ENCODE data around the gene OR4D5.

The OR4D5 gene

GRCh38 chr11:123939317-123939716, at the start of gene OR4D5:
Gene OR4D5, plus strand, starts transcription at chr11:123939617. Its CDS starts 0 bp downstream, at chr11:123939617.
- no peak for DNase-seq (ENCODE audit: low read depth in 2 of 3, low spot score in 1 of 3)

GRCh38 chr11:123892031-123892430, 47.4 kb upstream of the OR4D5 start:
- no peak for DNase-seq (ENCODE audit: low read depth in 2 of 3, low spot score in 1 of 3)

- DNase-seq (ENCODE audit: low read depth in 2 of 3, low spot score in 1 of 3), result no peak
Observed at GRCh38 chr11:123899792-123900191, 39.6 kb upstream of the OR4D5 start.

GRCh38 chr11:123901867-123902266, 37.5 kb upstream of the OR4D5 start, which contains the start of gene OR8D4:
Gene OR8D4, plus strand, starts transcription at chr11:123902167. Its CDS starts 4,265 bp downstream, at chr11:123906432.
- DNase-seq (ENCODE audit: low read depth in 2 of 3, low spot score in 1 of 3), result no peak

GRCh38 chr11:123903932-123904331, 35.5 kb upstream of the OR4D5 start:
- DNase-seq (ENCODE audit: low read depth in 2 of 3, low spot score in 1 of 3), result no peak

- DNase-seq (ENCODE audit: low read depth in 2 of 3, low spot score in 1 of 3), result no peak
Observed at GRCh38 chr11:123904932-123905331, 34.5 kb upstream of the OR4D5 start.

- no peak for DNase-seq (ENCODE audit: low read depth in 2 of 3, low spot score in 1 of 3)
Observed at GRCh38 chr11:123905826-123906225, 33.6 kb upstream of the OR4D5 start.

- DNase-seq (ENCODE audit: low read depth in 2 of 3, low spot score in 1 of 3), result no peak
Observed at GRCh38 chr11:123920943-123921342, 18.5 kb upstream of the OR4D5 start.

- no peak for DNase-seq (ENCODE audit: low read depth in 2 of 3, low spot score in 1 of 3)
Observed at GRCh38 chr11:123924027-123924426, 15.4 kb upstream of the OR4D5 start.

- DNase-seq (ENCODE audit: low read depth in 2 of 3, low spot score in 1 of 3), result no peak
Observed at GRCh38 chr11:123942413-123942812, 3.0 kb downstream of the OR4D5 start.

GRCh38 chr11:123943738-123944137, 4.3 kb downstream of the OR4D5 start, which contains the start of gene OR6T1:
Gene OR6T1, minus strand, starts transcription at chr11:123943838. Its CDS starts 0 bp downstream, at chr11:123943838.
- DNase-seq (ENCODE audit: low read depth in 2 of 3, low spot score in 1 of 3), result no peak

- DNase-seq (ENCODE audit: low read depth in 2 of 3, low spot score in 1 of 3), result no peak
Observed at GRCh38 chr11:123945132-123945531, 5.7 kb downstream of the OR4D5 start.

- no peak for DNase-seq (ENCODE audit: low read depth in 2 of 3, low spot score in 1 of 3)
Observed at GRCh38 chr11:123956752-123957151, 17.3 kb downstream of the OR4D5 start.

GRCh38 chr11:123973816-123974215, 34.4 kb downstream of the OR4D5 start:
- DNase-seq (ENCODE audit: low read depth in 2 of 3, low spot score in 1 of 3), result no peak

GRCh38 chr11:123976770-123977560, 37.5 kb downstream of the OR4D5 start:
- DNase-seq (ENCODE audit: low read depth in 2 of 3, low spot score in 1 of 3), result no peak

GRCh38 chr11:123977731-123978347, 38.4 kb downstream of the OR4D5 start, which contains the start of gene OR10S1:
Gene OR10S1, minus strand, starts transcription at chr11:123977781. Its CDS starts 117 bp downstream, at chr11:123977664.
- DNase-seq (ENCODE audit: low read depth in 2 of 3, low spot score in 1 of 3), result no peak

- no peak for DNase-seq (ENCODE audit: low read depth in 2 of 3, low spot score in 1 of 3)
Observed at GRCh38 chr11:123979311-123979710, 39.9 kb downstream of the OR4D5 start.
